ENCODE measurements around the gene DPF3. TPM values are rescaled to one million over a fixed set of nuclear protein-coding genes. Genes with fewer than 3 reads are reported as not detected.

Gene DPF3
- polyA plus RNA-seq, 1 donor from 2014 or later: 6.0 TPM

DNA sequence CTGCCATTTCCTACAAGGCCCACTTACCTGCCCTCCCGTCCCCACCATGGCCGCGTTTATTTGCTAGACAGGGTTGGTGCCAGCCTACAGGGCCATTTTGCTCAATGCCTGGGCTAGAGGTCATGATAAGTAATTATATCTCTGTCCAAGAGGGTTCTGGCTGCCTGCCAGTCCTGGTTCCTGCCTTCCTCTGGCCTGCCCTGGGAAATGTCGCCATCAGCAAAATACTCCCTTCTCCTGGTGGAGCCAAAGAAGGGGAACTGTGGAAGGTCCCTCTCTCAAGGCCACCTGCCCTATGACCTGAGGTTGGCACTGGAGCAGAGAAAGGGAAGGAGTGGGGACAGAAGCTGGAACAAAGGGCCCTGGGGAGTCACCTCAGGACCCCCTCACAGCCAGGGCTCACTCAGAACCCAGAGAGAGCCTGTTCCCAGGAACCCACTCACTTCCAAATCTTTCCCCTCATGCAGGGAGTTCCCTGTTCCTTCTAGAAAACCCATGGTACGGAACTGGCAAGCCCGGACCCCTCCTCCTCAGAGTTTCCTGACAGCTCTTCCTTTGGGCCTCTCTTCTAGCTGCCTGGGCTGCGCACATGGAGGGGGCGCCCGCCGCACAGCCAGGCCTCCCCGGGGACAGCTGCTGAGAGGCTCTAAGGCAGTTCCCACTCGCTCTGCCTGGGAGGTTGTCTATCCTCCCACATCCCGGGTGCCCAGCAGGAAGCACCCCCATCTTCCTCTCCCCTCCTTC is 280.5 kb downstream of the DPF3 start:
- H3K4me1 Mint-ChIP-seq: peaks cover 0 to 4% (median 4%) of the 10 kb centered on the region in 3 donors
- H3K9me3 Mint-ChIP-seq: no peaks in the 10 kb centered on the region
- no peak overlapping the region for H3K4me3 Mint-ChIP-seq
- no peak overlapping the region for H3K27ac Mint-ChIP-seq
- peaks cover 3% of the 10 kb centered on the region for H3K27me3 Mint-ChIP-seq
- H3K36me3 Mint-ChIP-seq: peaks cover 1% of the 10 kb centered on the region

GRCh38 chr14:72612041-72612440 is 281.9 kb downstream of the DPF3 start:
- Mint-ChIP-seq H3K36me3 (peaks cover 1% of the 10 kb centered on the region), H3K4me3 (no peak overlapping the region), H3K27ac (no peak overlapping the region), H3K4me1 (peaks cover 4% of the 10 kb centered on the region in 3 donors), H3K9me3 (no peaks in the 10 kb centered on the region), H3K27me3 (peaks cover 3% of the 10 kb centered on the region)

- H3K4me1 Mint-ChIP-seq: peaks cover 4% of the 10 kb centered on the region in 3 donors
- peak overlapping the region in 1 of 3 donors; percentile 47 for H3K27ac Mint-ChIP-seq
- no peaks in the 10 kb centered on the region for H3K9me3 Mint-ChIP-seq
- H3K4me3 Mint-ChIP-seq: no peak overlapping the region
- peaks cover 1% of the 10 kb centered on the region for H3K36me3 Mint-ChIP-seq
- H3K27me3 Mint-ChIP-seq: peaks cover 3% of the 10 kb centered on the region
Measured at GRCh38 chr14:72611506-72611905, 282.4 kb downstream of the DPF3 start.

- H3K27ac Mint-ChIP-seq: no peak overlapping the region
- H3K36me3 Mint-ChIP-seq: peaks cover 1% of the 10 kb centered on the region
- no peaks in the 10 kb centered on the region for H3K9me3 Mint-ChIP-seq
- no peak overlapping the region for H3K4me3 Mint-ChIP-seq
- peaks cover 3% of the 10 kb centered on the region for H3K27me3 Mint-ChIP-seq
- H3K4me1 Mint-ChIP-seq: peaks cover 4% of the 10 kb centered on the region in 3 donors
Measured at GRCh38 chr14:72610831-72611200, 283.1 kb downstream of the DPF3 start.

DNA sequence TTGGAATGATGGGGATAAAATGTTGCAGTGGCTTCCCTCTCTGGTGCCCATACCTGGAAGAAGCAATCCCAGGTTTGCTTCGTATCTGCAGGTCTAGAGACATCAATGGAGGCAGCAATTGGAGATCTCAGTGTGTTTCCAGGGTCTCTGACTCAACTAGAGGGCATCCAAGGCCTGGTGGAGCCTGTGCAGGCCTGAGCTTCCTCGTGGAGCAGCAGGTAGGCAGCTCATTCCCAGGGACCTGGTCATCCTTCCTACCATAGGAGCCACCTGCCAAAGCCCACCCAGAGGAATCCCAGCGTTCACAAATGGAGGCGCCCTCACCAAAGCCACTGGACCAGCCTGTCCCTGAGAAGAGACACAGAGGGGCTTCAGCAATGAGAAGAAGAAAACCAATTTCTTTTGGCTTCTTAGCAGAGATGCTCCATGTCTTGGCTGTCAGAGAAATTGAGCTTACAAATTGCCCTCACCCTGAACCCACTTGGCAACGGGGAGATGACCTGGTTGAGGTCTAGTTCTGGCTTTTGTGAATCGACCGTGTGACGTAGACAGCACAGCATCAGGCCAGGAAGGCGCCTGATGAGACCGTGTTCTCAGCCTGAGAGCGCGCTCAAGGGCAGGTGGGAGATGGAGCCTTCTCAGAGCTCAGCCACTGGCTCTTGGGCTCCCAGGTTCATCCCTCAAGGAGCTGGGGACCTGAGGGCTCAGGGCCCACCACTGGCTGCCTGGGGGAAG is 283.6 kb downstream of the DPF3 start:
- Mint-ChIP-seq H3K36me3 (peaks cover 1% of the 10 kb centered on the region), H3K27me3 (peaks cover 1% of the 10 kb centered on the region), H3K4me1 (peaks cover 4% of the 10 kb centered on the region in 3 donors), H3K27ac (peak overlapping the region in 1 of 3 donors; percentile 31), H3K4me3 (no peak overlapping the region), H3K9me3 (no peaks in the 10 kb centered on the region)

GRCh38 chr14:72609205-72609916 is 284.5 kb downstream of the DPF3 start:
- Mint-ChIP-seq H3K36me3 (peaks cover 1% of the 10 kb centered on the region), H3K27me3 (peaks cover 2% of the 10 kb centered on the region), H3K27ac (no peak overlapping the region), H3K4me3 (no peak overlapping the region), H3K9me3 (no peaks in the 10 kb centered on the region), H3K4me1 (peaks cover 4% of the 10 kb centered on the region in 3 donors)

DNA sequence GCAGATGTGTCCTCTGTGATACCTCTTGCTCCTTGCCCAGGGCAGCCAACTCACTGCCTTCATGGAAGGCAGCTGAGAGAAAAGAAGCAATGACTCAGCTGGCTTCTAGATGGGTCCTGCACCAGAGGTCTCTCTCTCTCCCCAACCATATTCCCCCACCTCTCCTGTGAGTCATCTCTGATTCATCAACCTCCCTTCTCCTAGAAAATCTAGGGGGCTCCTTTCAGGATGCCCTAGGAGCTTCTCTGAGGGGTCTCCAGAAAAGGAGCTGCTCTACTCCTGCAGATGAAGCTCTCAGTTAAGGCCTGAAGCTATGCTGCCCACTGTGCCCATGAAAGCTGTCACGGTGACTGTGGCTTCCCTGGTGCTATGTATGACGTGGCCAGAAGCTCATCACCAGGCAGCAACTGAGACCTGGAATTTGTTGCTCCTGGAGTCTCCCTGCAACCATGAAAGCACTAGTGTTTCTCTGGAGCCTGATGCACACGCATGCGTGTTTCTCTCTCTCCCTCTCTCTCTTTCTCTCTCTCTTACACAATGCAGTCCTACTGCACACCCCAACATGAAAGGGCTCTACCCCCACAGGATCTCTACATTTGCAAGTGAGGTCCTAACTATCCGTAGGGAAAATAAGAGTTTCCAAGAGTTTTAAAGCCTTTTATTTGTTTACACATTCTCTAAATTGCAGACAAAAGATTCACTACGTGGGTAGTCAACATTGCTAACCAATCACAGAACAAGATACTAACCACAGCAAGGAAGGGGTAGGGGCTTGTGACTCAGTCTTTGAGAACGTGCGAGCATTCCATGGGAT is 285.3 kb downstream of the DPF3 start:
- Mint-ChIP-seq H3K9me3 (no peaks in the 10 kb centered on the region), H3K27ac (no peak overlapping the region), H3K4me1 (peaks cover 2 to 4% (median 4%) of the 10 kb centered on the region in 3 donors), H3K27me3 (peaks cover 4% of the 10 kb centered on the region), H3K36me3 (peaks cover 1% of the 10 kb centered on the region), H3K4me3 (no peak overlapping the region)

DNA sequence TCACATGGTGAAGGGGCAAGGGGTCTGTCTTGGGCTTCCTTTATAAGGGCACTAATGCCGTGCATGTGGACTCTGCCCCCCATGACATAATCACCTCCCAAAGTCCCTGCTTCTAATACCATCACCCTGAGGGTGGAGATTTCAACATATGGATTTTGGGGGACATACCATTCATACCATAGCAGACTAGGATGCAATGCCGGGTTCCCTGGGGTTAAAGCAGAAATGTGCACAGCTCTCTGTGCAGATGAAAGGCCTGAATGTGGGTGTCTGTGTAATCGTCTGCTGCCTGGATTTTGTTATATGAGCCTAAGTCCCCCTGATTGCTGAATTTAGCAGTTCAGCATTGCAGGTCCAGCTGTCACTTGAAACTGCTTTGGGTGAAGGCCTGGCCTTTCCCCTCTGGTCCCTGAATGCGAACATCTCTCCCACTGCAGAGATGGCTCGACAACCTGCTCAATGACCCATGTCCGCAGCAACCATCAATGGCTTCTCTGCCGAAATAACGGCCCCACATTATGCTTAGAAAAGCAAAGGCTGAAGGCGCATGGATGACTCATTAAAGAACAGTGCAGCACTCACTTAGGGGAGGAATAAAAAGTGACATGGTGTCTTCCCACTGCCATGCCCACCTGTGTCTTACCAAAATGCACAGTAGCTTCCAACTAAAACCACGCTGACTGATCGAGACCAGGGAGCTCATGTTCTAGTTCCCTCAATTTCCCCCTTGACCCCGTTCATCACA is 286.3 kb downstream of the DPF3 start:
- peaks cover 1% of the 10 kb centered on the region for H3K36me3 Mint-ChIP-seq
- H3K4me3 Mint-ChIP-seq: no peak overlapping the region
- peak overlapping the region in 2 of 3 donors; percentile 10 to 13 for H3K27ac Mint-ChIP-seq
- H3K27me3 Mint-ChIP-seq: peaks cover 4% of the 10 kb centered on the region
- no peaks in the 10 kb centered on the region for H3K9me3 Mint-ChIP-seq
- H3K4me1 Mint-ChIP-seq: peaks cover 2 to 4% (median 3%) of the 10 kb centered on the region in 3 donors

- Mint-ChIP-seq H3K4me1 (peaks cover 0 to 5% (median 0%) of the 10 kb centered on the region in 3 donors), H3K27ac (no peak overlapping the region), H3K27me3 (peaks cover 4% of the 10 kb centered on the region), H3K4me3 (no peak overlapping the region), H3K9me3 (no peaks in the 10 kb centered on the region), H3K36me3 (peaks cover 1% of the 10 kb centered on the region)
Measured at GRCh38 chr14:72606879-72607278, 287.0 kb downstream of the DPF3 start.

DNA sequence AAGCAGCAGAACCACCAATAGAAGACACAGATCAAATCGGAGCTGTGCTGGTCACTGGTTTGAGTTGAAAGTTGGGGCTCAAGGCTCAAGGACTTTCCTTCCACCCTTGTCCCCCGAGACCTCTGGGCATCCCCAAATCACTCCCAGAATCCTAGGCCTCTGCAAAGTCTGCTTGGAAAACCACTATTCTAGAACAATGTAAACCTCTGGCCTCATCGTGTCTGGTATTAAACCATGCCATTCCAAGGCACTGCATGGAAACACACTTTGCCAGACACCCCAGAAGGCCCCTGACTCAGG is 288.0 kb downstream of the DPF3 start:
- H3K36me3 Mint-ChIP-seq: no peaks in the 10 kb centered on the region
- H3K27me3 Mint-ChIP-seq: peaks cover 9% of the 10 kb centered on the region
- peaks cover 0 to 11% (median 3%) of the 10 kb centered on the region in 3 donors for H3K4me1 Mint-ChIP-seq
- no peak overlapping the region for H3K4me3 Mint-ChIP-seq
- H3K9me3 Mint-ChIP-seq: no peaks in the 10 kb centered on the region
- no peak overlapping the region for H3K27ac Mint-ChIP-seq

GRCh38 chr14:72605096-72605920 is 288.6 kb downstream of the DPF3 start:
- H3K27ac Mint-ChIP-seq: no peak overlapping the region
- peaks cover 13% of the 10 kb centered on the region for H3K27me3 Mint-ChIP-seq

DNA sequence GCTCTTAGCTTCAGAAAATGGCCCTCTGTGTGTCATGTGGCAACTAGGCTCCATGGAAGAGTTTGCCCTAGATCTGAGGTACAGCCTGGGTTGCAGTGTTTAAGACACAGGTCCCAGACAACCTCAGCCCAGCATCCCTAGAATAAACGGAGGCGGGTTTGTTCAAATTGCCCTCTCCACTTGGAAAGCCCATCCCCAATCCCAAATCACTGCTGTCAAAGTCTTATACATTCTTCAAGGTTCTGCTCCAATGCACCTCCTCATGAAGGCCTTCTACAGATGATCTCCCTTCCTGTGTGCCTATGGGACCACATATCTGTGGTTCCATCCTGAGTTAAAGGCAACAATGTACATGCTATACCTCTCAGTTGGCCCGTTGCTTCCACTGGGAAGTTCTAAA is 289.8 kb downstream of the DPF3 start:
- H3K4me1 Mint-ChIP-seq: peaks cover under 1 to 11% (median 8%) of the 10 kb centered on the region in 3 donors
- H3K36me3 Mint-ChIP-seq: no peaks in the 10 kb centered on the region
- H3K27me3 Mint-ChIP-seq: peaks cover 15% of the 10 kb centered on the region
- H3K9me3 Mint-ChIP-seq: no peaks in the 10 kb centered on the region
- H3K27ac Mint-ChIP-seq: no peak overlapping the region
- H3K4me3 Mint-ChIP-seq: peak overlapping the region in 1 of 4 donors; percentile 10

More at GRCh38 chr14:72605096-72605920, 288.6 kb downstream of the DPF3 start:
- no peak overlapping the region for H3K4me3 Mint-ChIP-seq
- peaks cover 0 to 11% (median 6%) of the 10 kb centered on the region in 3 donors for H3K4me1 Mint-ChIP-seq
- no peaks in the 10 kb centered on the region for H3K9me3 Mint-ChIP-seq
- H3K36me3 Mint-ChIP-seq: no peaks in the 10 kb centered on the region

DNA sequence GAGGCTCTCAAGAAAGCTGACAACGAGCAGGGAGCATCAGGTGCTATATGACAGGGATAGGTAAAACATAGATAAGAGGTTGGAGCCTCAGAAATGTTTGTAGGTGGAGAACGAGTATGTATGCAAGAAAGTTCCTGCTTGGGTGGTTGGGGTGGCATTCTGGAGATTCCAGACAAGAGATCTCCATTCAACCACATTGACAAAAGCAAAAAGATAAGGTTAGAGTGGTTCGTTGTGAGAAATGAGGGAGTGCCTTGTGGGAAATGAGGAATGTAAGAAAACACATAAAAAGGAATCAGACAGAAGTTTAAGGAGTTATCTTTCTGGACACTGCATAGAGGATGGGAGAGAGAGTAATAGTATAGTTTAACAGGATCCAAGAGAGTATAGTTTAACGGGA is 290.3 kb downstream of the DPF3 start:
- H3K4me3 Mint-ChIP-seq: no peak overlapping the region
- H3K36me3 Mint-ChIP-seq: no peaks in the 10 kb centered on the region
- peaks cover 17% of the 10 kb centered on the region for H3K27me3 Mint-ChIP-seq
- no peaks in the 10 kb centered on the region for H3K9me3 Mint-ChIP-seq
- peaks cover 2 to 11% (median 9%) of the 10 kb centered on the region in 3 donors for H3K4me1 Mint-ChIP-seq
- no peak overlapping the region for H3K27ac Mint-ChIP-seq
